HG02623 (cell line): ENCODE data around the gene RAB5IF.
"Not testable (repeated sequence)": the region's sequence is repeated elsewhere in the genome, so short reads cannot be mapped to it uniquely, and the experiment has no call there.

Source experiments
- ATAC-seq: cut with Tn5 transposase; IDR thresholded peaks from one replicate; pipeline ENCODE4 v1.9.1; 2021; ENCODE audit warnings: moderate library complexity; ENCODE audit not compliant: unreplicated experiment

Gene RAB5IF

DNA sequence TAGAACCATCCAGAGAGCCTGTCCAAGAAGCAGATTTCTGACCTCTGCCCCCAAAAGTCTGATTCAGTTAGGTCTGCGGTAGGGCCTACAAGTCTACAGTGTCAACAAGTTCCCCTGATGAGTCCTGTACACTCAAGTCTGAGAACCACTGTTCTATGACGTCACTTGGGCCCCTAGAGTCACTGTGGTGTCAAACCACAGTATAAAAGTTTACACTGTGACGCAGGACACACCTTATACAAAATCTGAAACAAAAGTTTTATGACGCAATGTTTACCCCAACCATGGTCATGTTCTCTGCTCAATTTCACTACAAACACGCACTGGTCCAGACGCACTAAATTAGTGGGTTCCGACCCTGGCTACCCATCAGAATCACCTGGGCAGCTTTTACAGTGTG lies 22.5 kb downstream of the RAB5IF start:
- ATAC-seq = no peak

GRCh38 chr20:36629719-36630681 lies 24.4 kb downstream of the RAB5IF start:
- ATAC-seq = no peak

- no peak for ATAC-seq
Measured at GRCh38 chr20:36631646-36632045, 26.1 kb downstream of the RAB5IF start.

DNA sequence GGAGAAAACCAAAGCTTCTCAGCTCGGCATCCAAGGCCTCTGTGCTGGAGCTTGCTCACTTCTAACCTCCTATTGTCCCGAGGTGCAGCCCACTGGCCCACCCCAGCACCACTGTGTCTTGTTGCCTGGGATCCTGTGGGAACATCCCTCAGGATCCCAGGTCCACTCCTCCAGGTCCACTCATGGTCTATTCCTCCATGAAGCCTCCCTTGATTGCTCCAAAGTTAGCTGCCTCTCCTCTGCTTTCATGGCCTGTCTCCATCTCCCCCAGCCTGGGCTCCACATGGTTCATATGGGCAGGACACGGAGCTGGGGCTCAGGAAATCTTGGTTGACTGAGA lies 26.5 kb downstream of the RAB5IF start:
- ATAC-seq = no peak

GRCh38 chr20:36632487-36633284 lies 27.1 kb downstream of the RAB5IF start:
- no peak for ATAC-seq

DNA sequence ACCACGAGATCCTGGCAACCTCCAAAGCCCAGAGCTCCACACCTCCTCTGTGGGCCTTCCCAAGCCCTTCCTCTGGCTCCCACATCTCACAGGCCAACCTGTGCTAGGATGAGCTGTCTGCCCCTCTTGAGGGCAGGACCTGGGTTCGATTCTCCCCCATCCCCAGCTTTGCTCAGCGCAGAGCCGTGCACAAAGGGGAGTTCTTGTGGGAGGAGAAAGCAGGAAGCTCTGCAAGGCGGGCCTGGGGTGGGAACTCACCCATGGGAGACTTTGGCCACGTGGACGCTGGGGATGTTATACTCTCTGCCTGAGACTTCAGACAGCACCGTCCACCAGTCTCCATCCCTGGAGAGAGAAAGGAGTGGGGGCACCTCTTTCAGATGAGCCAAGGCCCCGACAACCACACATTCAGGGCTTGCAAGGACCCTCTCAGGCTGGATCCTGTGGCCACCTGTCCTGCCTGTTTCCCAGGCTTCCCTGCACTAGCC lies 27.8 kb downstream of the RAB5IF start:
- ATAC-seq = no peak

GRCh38 chr20:36634342-36634741 lies 28.8 kb downstream of the RAB5IF start:
- ATAC-seq = no peak

DNA sequence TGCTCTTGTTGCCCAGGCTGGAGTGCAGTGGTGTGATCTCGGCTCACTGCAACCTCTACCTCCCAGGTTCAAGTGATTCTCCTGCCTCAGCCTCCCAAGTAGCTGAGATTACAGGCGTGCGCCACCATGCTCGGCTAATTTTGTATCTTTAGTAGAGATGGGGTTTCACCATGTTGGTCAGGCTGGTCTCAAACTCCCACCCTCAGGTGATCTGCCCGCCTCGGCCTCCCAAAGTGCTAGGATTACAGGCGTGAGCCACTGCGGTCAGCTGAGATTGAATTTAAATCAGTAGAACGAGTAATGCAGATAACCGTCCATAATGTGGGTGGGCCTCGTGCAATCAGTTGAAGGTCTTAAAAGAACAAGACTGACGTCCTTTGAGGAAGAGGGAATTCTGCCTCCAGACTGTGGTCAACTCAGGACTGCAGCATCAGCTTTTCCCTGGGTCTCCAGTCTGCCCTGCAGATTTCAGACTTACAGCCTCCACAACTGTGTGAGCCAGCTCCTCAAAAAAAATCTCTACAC lies 33.4 kb downstream of the RAB5IF start:
- not testable (repeated sequence) for ATAC-seq

- no peak for ATAC-seq
Measured at GRCh38 chr20:36641506-36641843, 35.9 kb downstream of the RAB5IF start.

DNA sequence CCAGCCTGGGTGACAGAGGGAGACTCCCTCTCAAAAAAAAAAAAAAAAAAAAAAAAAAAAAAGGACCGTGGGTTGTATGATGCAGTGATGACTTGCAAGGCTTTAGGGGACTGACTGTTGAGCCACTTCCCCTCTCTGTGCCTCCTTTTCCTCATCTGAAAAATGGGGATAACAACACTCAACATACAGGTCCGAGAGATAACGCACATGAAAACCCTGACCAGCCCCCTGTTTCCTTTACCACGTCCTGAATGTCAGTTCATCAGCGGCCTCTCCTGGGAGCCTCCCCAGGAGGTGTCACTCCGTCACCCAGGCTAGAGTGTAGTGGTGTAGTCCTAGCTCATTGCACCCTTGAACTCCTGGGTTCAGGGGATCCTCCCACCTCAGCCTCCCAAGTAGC lies 36.6 kb downstream of the RAB5IF start:
- ATAC-seq = no peak

GRCh38 chr20:36644032-36644705 lies 38.6 kb downstream of the RAB5IF start:
- ATAC-seq = no peak

DNA sequence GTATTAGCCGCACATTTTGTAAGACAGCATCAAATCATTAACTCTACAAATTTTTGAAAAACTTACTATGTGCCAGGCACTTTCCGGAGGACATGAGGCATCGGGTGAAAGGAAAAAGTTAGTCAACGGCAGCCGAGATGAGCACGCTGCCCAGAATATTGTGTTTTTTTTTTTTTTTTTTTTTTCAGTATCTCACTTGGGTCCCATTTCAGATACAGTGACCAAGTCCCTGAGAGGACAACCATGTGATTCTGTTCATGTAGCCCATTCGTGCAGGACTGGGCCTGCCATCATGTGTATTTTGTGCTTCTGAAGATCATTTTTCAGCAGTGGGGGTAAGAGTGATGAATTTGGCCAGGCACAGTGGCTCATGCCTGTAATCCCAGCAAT lies 39.1 kb downstream of the RAB5IF start:
- no peak for ATAC-seq

GRCh38 chr20:36645353-36645752 lies 39.8 kb downstream of the RAB5IF start:
- no peak for ATAC-seq

DNA sequence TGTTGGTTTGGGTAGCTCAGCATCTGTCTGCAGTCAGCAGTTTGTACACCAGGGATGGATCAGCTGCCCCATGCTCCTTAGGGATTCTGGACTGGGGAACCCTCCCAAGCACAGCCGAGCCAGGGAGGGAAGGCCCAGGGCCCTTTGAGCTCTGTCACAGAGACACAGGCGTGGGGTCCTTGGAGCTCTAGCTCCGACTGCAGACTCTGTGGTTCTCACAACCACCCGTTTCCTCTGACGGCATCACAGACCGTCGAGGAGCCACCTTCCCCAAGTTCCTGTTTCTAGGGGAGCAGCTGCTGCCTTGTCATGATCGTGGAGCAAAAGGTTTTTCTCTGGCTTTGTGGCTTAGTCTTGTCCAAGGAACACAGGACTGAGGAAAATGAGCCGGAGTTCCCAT lies 40.4 kb downstream of the RAB5IF start, which contains the start of gene SLA2:
Gene SLA2 (minus strand): TSS at position 199 of the 400 bp plus-strand sequence. CDS start 4,861 bp downstream, outside the sequence.
- ATAC-seq = no peak

GRCh38 chr20:36646678-36647077 lies 41.1 kb downstream of the RAB5IF start:
- no peak for ATAC-seq

DNA sequence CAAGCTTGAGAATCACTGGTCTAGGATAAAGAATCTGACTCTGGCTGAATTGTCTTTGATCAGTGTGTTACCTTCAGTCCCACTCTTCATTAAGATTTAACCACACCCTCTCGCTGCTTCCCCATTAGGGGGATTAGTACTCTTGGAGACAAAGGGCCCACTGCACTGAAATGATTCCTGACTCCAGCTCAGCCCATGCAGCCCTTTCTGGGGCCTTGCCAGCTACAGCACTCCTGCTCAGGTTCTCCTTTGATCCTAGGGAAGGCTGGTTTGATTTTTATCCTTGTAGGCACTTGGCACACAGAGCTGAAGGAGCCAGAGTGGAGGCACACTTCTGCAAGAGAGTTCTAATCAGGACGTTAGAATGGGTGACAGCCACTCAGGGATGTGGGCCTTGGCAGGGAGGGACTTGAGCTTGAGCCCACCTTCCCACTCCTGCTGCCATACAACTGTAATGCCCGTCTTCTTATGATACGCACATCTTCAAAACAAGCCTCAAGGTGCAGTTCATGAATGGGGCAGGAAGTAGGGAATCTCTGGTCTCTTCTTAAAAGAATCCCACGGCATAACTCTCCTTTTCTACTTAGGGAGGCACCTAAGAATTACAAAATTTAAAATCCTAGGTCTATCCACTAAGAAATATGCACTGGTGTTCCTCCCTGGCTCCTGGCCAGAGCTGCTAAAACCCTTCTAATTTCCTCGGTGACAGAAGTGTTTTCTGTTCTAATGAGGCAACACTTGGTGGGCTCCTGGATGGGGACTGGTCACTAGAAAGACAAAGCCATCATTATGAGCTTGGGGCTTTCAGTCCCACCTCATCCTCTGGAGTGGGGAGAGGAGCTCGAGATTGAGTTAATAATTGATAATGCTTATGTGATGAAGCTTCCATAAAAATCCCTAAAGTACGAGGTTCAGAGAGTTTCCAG lies 41.9 kb downstream of the RAB5IF start:
- no peak for ATAC-seq

DNA sequence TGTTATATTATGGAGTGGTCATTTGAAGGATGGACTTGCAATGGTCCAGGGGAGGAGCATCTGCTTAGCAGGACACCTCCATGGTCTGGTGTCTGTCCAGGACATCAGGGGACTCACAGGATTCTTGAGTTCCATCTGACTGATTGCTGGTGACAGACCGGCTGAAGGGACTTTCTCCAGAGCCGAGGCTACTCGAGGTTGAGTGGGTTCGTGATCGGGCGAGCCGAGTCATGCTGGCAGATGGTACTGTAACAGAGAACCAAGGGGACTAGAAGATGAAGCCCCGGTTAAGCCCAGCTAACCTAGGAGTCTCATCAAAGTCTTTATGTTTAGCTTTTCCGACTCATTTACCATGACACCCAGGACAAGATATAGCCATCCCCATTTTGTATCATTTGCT lies 47.9 kb downstream of the RAB5IF start:
- ATAC-seq = no peak

- ATAC-seq = no peak
Measured at GRCh38 chr20:36654506-36654905, 48.9 kb downstream of the RAB5IF start.

GRCh38 chr20:36655004-36655403 lies 49.4 kb downstream of the RAB5IF start:
- no peak for ATAC-seq

- ATAC-seq = no peak
Measured at GRCh38 chr20:36656733-36657132, 51.2 kb downstream of the RAB5IF start.
